G401 (cell line): Measurements from ENCODE around the gene RPL22. TPM values are rescaled to one million over a fixed set of nuclear protein-coding genes. Genes with fewer than 3 reads are reported as not detected.

Experiments used
- DNase-seq: peaks from one replicate; pipeline ENCODE4 v3.0.0-alpha.2; 2015; ENCODE audit warnings: low spot score
- in situ Hi-C: cut with HindIII; loops from 2 replicates; pipeline ENCODE4 v1.10.0; 2016; ENCODE audit warnings: low sequenced_read_pairs, mixed read lengths
- total RNA-seq: library from RNA; depleted of rRNA; stranded (reverse); fragments of >200 nt; shearing (Covaris generic); gene quantifications from 2 replicates; pipeline ENCODE4 v1.2.3, GENCODE V29; 2014

RPL22 gene
- total RNA-seq, 1 experiment from 2014 or later: 296 TPM

- in situ Hi-C loops: no loop called here
- no peak for DNase-seq
Measured at GRCh38 chr1:6163191-6163972, 36.0 kb downstream of the RPL22 start.

GRCh38 chr1:6162773-6163172 lies 36.6 kb downstream of the RPL22 start:
- in situ Hi-C loops: no loop called here
- peak; percentile 50 for DNase-seq

GRCh38 chr1:6162341-6162740 lies 37.1 kb downstream of the RPL22 start:
- in situ Hi-C loops: no loop called here
- no peak for DNase-seq

- DNase-seq: no peak
- in situ Hi-C loops: no loop called here
Measured at GRCh38 chr1:6158181-6158580, 41.2 kb downstream of the RPL22 start.

- DNase-seq: peak; percentile 10
- in situ Hi-C loops: no loop called here
Measured at GRCh38 chr1:6157528-6158174, 41.7 kb downstream of the RPL22 start.

GRCh38 chr1:6157132-6157527 lies 42.3 kb downstream of the RPL22 start:
- no peak for DNase-seq
- in situ Hi-C loops: no loop called here

- in situ Hi-C loops: no loop called here
- no peak for DNase-seq
Measured at GRCh38 chr1:6154525-6155319, 44.7 kb downstream of the RPL22 start.

- in situ Hi-C loops: no loop called here
- DNase-seq: no peak
Measured at GRCh38 chr1:6152882-6153281, 46.5 kb downstream of the RPL22 start.

- DNase-seq: no peak
- in situ Hi-C loops: no loop called here
Measured at GRCh38 chr1:6152181-6152580, 47.2 kb downstream of the RPL22 start.

GRCh38 chr1:6151291-6151822 lies 48.0 kb downstream of the RPL22 start:
- in situ Hi-C loops: no loop called here
- DNase-seq: no peak

GRCh38 chr1:6150006-6150938 lies 49.1 kb downstream of the RPL22 start:
- no peak for DNase-seq
- in situ Hi-C loops: no loop called here

GRCh38 chr1:6149597-6149996 lies 49.8 kb downstream of the RPL22 start:
- in situ Hi-C loops: no loop called here
- no peak for DNase-seq

GRCh38 chr1:6148497-6149241 lies 50.7 kb downstream of the RPL22 start:
- DNase-seq: no peak
- in situ Hi-C loops: no loop called here

- no peak for DNase-seq
- in situ Hi-C loops: no loop called here
Measured at GRCh38 chr1:6145864-6146410, 53.5 kb downstream of the RPL22 start.

- no peak for DNase-seq
- in situ Hi-C loops: no loop called here
Measured at GRCh38 chr1:6145396-6145750, 54.0 kb downstream of the RPL22 start.

GRCh38 chr1:6144647-6145395 lies 54.6 kb downstream of the RPL22 start:
- no peak for DNase-seq
- in situ Hi-C loops: no loop called here

GRCh38 chr1:6144175-6144574 lies 55.2 kb downstream of the RPL22 start:
- no peak for DNase-seq
- in situ Hi-C loops: no loop called here
